ENCODE measurements around the gene CLCNKB. TPM values are rescaled to one million over a fixed set of nuclear protein-coding genes. Genes with fewer than 3 reads are reported as not detected.
"Not testable (repeated sequence)": the region's sequence is repeated elsewhere in the genome, so short reads cannot be mapped to it uniquely, and the experiment has no call there.

The CLCNKB gene
- total RNA-seq, 1 donor from 2014 or later: not detected

GRCh38 chr1:16055613-16056520, 12.3 kb downstream of the CLCNKB start:
- DNase-seq (ENCODE audit: low spot score) (peak; percentile 83), ATAC-seq (peak; percentile 94)

- DNase-seq (ENCODE audit: low spot score); ATAC-seq: not testable (repeated sequence)
These were observed 12.9 kb downstream of the CLCNKB start for GRCh38 chr1:16056521-16056912.

- not testable (repeated sequence) for DNase-seq (ENCODE audit: low spot score)
- peak; percentile 20 for ATAC-seq
These were observed 13.8 kb downstream of the CLCNKB start for GRCh38 chr1:16057314-16057915.

GRCh38 chr1:16058394-16059120, 15.0 kb downstream of the CLCNKB start:
- ATAC-seq; DNase-seq (ENCODE audit: low spot score): not testable (repeated sequence)

DNA sequence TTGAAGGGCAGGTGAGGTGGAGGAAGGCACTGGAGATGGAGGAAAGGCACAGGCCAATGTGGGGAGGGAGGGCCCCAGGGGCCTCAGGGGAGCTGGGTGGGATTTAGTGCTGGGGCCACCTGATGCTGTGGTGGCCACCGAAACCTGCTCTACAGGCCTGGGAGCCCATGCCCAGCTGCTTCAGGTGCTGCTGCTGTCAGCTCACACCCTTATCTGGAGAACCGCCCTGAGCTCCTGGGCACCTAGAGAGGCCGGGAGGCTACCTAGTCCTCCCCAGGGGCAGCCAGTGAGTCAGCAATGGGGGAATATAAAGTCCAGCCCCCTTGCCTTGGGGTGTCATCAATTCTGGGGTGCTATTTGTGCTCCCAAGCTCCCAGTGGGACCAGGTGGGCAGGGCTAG, 17.7 kb downstream of the CLCNKB start:
- DNase-seq (ENCODE audit: low spot score): no peak
- ATAC-seq: no peak

DNA sequence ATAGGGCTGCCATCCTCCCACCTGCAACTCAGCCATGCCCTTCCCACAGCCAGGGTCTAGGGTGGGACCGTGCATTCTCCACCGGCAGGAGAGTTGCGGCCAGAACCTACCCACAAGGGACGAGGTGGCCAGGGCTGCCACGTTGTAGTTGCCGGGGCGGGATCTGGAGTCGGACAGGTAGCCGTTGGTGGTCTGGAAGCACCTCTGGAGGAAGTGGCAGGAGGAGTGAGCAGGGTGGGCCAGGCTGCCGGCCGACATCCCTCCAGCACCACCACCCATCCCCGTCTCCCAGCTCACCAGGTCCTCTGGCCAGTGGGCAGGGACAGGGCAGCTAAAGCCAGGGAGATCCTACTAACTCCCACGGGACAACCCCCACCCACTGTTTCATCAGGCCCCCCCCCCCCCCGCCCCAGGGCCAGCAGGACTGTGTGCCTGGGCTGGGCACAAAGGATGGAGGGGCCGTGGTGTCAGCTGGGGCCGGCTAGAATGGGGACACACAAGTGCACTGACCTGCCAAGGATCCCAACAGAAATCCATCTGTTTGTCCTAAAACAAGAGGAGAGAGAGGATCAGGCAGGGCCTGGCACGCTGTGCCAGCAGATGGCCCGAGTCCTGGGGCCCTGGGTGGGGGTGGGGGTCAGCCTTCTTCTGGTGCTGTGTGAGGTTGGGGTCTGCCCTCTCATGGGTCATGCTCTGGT, 18.6 kb downstream of the CLCNKB start:
- not testable (repeated sequence) for DNase-seq (ENCODE audit: low spot score)

DNA sequence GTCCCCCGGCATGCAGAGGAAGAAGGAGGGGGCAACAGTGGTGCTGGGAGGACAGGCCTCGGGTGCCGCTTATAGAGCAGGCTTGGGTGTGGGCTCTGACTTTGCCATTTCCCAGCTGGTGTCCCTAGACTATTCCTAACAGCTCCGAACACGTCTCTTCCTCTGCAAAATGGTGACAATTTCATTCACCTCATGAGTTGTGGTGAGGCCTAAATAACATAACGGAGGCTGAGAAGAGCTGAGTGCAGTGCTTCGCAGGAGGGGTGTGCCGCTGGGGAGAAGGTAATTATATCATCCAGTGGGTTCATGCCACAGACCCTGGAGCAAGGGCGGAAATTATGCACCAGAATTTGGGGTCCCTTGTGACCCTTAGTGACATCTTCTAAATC, 19.1 kb downstream of the CLCNKB start:
- ATAC-seq; DNase-seq (ENCODE audit: low spot score): not testable (repeated sequence)

More for the DNA sequence above, 18.6 kb downstream of the CLCNKB start:
- ATAC-seq: not testable (repeated sequence)

- no peak for DNase-seq (ENCODE audit: low spot score)
- no peak for ATAC-seq
These were observed 19.7 kb downstream of the CLCNKB start for GRCh38 chr1:16063226-16063829.

DNA sequence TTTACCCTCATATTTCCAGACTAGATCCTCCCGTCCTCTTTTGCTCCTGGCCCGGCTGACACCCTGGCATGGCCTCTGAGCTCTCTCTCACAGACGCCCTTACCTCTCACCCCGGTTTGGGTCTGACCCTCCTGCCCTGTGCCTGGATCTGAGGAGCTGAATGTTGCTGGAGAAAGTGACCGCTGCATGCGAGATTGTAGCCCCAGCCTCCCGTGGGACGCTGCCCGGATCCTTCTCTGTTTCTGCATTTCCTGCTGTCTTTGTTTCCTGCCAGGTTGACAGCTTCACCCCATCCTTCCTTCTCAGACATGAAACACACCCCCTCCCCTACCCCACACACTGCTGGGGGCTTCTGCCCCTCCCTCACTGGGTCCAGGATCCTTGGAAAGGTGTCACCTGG, 20.3 kb downstream of the CLCNKB start:
- ATAC-seq: no peak
- no peak for DNase-seq (ENCODE audit: low spot score)

DNA sequence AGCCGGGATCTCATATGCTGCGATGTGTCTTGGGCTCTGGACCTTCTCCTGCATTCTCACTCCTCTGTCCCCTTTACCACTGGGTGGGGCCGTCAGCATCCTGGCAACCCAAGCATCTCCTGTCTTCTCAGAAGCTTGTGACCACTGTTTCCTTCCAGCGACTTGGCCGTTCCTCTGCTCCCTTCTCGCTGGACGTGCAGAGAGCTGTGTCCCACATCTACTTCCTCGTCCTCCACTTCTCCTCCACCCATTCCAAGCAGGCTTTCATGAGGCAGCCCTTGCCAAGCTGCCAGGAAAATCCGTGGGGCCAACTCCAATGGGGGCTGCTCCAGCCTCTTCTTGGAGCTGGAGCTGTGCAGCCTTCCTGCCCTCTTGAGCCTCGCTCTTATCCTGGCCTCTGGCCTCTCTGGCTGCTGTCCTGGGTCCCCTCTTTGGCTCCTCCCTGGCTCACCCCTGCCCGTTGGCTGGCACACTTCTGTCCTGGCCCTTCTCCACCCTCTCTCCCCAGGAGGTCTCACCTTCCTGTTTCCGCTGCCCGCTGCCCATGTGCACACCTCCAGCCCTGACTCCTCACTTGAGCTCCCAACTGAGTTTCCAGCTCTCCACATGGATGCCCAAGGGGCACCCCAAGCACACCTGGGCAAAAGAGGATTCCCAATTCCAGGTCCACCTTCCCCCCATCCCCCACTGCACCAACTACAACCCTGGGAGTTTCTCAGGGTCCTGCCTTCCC, 21.1 kb downstream of the CLCNKB start:
- no peak for ATAC-seq
- no peak for DNase-seq (ENCODE audit: low spot score)

DNA sequence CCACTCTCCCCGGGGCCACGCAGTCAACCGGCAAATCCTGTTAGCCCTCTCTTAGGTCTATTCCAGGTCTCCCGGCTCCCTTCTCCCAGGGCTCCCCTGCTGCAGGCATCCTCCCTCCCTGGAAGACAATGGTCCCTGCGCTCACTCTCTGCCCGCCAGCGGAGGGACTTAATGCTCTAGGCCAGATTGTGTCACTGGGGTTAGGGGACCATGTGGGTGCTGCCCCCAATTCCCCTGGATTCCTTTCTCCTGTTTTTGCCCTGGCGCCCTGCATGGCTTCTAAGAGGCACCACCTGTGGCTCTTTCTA, 21.6 kb downstream of the CLCNKB start:
- DNase-seq (ENCODE audit: low spot score) (no peak), ATAC-seq (no peak)

DNA sequence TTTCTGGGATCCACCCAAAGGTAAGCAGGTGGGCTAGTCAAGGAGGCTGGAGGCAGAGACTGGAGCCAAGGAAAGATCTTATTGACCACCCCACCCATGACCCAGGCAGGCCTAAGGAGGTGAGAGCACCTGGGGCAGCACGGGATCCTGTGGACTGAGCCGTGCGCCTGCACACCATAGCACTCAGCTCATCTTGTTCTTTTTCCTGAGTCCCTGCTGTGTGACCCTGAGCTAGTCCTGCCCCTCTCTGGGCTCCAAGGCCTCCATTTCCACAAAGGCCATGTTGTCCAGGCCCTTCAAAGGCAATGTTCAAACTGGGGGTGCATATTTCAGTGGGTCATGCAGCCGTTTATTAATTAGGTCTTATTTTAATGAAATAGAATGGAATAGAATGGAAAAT, 22.7 kb downstream of the CLCNKB start:
- ATAC-seq: no peak
- DNase-seq (ENCODE audit: low spot score): no peak

GRCh38 chr1:16067127-16067768, 23.7 kb downstream of the CLCNKB start:
- DNase-seq (ENCODE audit: low spot score) (peak; percentile 78), ATAC-seq (peak; percentile 51)

- no peak for DNase-seq (ENCODE audit: low spot score)
- peak; percentile 4 for ATAC-seq
These were observed 24.4 kb downstream of the CLCNKB start for GRCh38 chr1:16067933-16068332.

DNA sequence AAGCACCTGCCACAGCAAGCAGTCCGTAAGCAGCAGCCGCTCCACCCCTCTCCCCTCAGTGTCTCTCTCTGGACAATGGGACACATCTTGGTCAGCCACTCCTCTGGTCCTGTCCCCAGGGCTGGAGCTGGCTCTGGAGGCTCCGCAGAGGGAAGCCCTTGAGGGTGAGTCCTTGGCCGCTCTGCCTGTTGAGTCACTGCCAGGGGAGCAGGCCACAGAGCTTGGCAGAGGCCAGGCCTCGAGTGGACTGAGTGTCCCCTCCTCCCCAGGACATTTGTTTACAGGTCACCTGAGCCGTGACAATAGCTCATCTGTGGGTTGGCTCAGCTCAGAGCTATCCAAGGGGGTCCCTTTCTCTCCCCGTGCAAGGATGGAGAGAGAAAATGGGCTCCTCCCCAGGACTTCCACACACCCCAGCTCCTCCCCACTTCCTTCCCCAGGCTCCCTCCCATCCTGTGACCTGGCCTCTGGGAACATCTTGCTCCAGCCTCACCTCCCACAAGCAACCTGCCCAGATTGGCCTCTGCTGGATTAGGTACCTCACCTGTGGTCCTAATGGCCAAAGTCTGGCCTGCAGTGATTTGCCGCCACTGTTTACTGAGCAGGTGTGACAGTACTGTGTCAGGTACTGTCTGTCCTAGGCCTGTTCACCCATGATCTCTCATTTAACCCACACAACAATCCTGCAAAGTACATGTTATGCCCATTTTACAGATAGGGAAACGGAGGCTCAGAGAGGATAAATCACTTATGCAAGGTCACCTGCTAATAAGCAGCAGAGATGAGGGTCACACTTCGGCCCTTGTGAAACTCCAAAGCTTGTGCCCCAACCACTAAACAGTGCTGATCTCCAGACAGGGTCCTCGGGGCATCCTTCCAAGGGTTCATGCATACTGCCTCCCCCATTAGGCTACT, 25.0 kb downstream of the CLCNKB start:
- peak; percentile 86 for DNase-seq (ENCODE audit: low spot score)

GRCh38 chr1:16070640-16071355, 27.2 kb downstream of the CLCNKB start:
- DNase-seq (ENCODE audit: low spot score): no peak
- no peak for ATAC-seq

More for the DNA sequence above, 25.0 kb downstream of the CLCNKB start:
- ATAC-seq: peak; percentile 83

- no peak for ATAC-seq
- no peak for DNase-seq (ENCODE audit: low spot score)
These were observed 28.0 kb downstream of the CLCNKB start for GRCh38 chr1:16071614-16072013.

DNA sequence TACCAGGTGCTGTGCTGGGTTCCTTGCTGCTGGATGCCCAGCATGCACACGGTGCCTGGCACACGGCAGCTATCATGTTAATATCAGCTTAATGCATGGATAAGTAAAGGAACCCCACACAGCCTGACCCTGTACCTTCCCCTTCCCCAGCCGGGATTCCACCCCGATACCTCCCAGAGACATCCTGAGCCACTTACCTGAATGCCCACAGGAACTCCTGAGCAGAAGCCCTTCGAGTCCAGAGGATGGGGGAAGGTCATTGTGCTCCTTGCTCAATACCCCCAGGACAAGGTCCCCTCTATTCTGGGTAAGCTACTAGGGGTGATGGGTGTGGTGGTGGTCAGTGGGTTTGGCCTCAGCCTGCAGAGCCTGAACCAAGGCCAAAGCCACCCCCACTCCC, 28.5 kb downstream of the CLCNKB start:
- no peak for ATAC-seq
- no peak for DNase-seq (ENCODE audit: low spot score)
